Motor neuron (in vitro differentiated cells): ENCODE measurements around the gene PEX14. TPM values are rescaled to one million over a fixed set of nuclear protein-coding genes. Genes with fewer than 3 reads are reported as not detected.
"Not testable (repeated sequence)": the region's sequence is repeated elsewhere in the genome, so short reads cannot be mapped to it uniquely, and the experiment has no call there.

Experiments
- ATAC-seq, 8 experiments: fragments of 200-7000 bp; cut with Tn5 transposase; replicated peaks in 6 of 8; 2 replicates each; pipeline ENCODE4 v1.8.0; 2021; ENCODE audit warnings: mild to moderate bottlenecking in 8 of 8, moderate library complexity in 8 of 8
- H3K27ac ChIP-seq, 2 donors: fragments of 250-450 bp; sonication (Bioruptor Pico); 2 replicates each; pipeline ENCODE4 v1.9.0; 2021; ENCODE audit warnings: antibody characterized with exemption in 2 of 2, mild to moderate bottlenecking in 2 of 2, moderate library complexity in 1 of 2
- H3K4me1 ChIP-seq, 2 donors: fragments of 250-450 bp; sonication (Bioruptor Pico); replicated peaks in 1 of 2; 2 replicates each; pipeline ENCODE4 v1.6.1; 2021; ENCODE audit warnings: antibody characterized with exemption in 2 of 2, mild to moderate bottlenecking in 2 of 2, moderate library complexity in 1 of 2
- H3K4me3 ChIP-seq, 5 donors: fragments of 250-450 bp; sonication (Bioruptor Pico); 2 replicates each; pipeline ENCODE4 v1.9.0; 2021; ENCODE audit warnings: antibody characterized with exemption in 5 of 5, mild to moderate bottlenecking in 5 of 5, moderate library complexity in 4 of 5
- WGBS, 10 experiments: fragments of 450-650 bp; shearing (Covaris generic); methylation state at CpG; one replicate each; pipeline ENCODE4 v1.0.0; 2022; 5-methylcytosine and 5-hydroxymethylcytosine counted together
- in situ Hi-C, 9 experiments: fragments of 400-800 bp; cut with MboI; loops; one replicate each; pipeline ENCODE4 v1.15.0; 2021; ENCODE audit warnings: low sequenced_read_pairs in 9 of 9, low pct_unique_long_range_greater_than_20kb in 2 of 9; ENCODE audit not compliant: unreplicated experiment in 9 of 9
- total RNA-seq, 8 experiments: library from RNA; unstranded; fragments of 300-600 nt; gene quantifications; 2 replicates each; pipeline versions ENCODE4 v1.2.3 to v1.2.4, GENCODE V29; 2022

PEX14 gene
- total RNA-seq, 8 experiments from 2014 or later = 16.9 to 31.1 (median 23.4) TPM

DNA sequence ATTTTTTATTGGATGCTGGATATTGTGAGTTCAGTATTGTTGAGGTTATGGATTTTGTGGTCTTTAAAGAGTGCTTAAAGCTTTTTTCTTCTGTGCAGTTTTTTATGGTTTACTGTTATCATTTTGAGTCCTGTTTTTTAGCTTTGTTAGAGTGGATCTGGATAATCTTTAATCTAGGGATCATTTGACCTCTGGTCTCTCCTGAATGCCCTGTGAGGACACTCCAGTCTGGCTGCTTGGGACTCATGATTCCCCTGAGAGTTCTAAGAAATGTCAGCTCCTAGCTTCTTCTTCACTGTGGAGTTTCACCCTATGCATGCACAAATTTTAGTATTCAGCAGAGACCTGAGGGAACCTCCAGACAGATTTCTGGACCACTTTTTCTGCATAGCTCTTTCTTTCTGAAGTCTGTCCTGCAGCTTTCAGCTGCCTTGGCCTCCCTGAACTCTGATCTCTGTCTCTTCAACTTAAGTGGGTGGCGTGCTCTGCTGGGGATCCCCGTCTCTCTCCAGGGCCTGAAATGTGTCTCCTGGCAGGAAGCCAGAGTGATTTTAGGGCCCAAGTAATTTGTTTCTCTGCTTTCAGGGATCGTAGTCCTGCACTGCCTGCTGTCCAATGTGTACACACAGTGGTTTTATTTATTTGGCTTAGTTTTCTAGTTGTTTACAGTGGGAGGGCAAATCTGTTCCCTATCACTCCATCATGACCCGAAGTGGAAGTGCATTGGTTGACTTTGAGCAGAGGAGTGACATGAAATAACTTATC is 14.7 kb downstream of the PEX14 start:
- peak in 1 of 8 experiments; percentile 17 for ATAC-seq
- peaks cover 8 to 24% of the 10 kb centered on the region in 2 donors for H3K4me1 ChIP-seq
- peak overlapping the region in 1 of 2 donors; percentile 22 for H3K27ac ChIP-seq
- 50 to 100% (median 75%) methylated on average over 1 to 4 of the region's 4 CpGs; no CpG with 5 or more reads in 1 of the 10 experiments for WGBS, 10 experiments
- H3K4me3 ChIP-seq = no peak overlapping the region
- in situ Hi-C loops = no loop called here

DNA sequence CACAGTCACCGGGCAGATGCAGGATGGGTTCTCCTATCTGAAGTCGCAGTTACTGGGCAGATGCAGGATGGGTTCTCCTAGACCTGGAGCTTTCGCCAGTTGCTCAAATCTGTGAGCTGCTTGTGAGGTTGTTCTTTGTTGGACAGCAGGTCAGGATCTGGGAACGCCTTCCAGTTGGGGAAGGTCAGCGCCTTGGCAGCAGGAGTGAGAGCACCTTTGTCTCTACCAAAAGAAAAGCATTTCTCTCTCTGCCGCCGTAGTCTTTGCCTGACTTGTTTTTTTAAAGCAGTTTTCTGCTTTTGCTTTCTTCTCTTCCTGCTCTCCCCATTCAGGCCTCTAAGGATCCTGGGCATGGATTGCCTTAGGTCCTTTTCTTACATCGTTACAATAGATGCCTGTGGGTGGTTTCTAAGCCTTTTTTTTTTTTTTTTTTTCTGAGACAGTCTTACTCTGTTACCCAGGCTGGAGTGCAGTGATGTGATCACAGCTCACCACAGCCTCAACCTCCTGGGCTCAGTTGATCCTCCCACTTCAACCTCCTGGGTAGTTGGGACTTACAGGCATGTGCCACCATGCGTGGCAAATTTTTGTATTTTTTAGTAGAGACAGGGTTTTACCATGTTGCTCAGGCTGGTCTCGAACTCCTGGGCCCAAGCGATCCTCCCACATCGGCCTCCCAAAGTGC is 15.7 kb downstream of the PEX14 start:
- WGBS, 10 experiments = 40 to 100% (median 73%) methylated on average over 1 to 12 of the region's 12 CpGs
- in situ Hi-C loops = no loop called here
- H3K27ac ChIP-seq = peak overlapping the region in 1 of 2 donors; percentile 16

DNA sequence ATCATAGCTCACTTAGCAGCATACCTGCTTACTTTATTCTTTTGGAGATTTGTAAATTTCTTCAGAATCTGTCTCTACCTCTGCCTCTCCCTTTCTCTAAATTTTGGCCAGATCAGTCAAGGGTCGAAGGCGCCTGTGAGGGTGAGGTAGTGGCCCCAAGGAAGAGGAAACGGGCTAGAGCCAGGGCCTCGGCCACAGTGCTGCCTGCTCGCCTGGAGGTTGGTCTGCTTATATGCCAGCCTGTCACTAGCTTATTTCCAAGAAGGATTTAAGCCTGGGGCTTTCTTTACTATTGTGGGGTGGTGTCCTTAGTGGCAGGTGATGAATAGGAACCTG is 19.6 kb downstream of the PEX14 start:
- no peak for ATAC-seq
- no peak overlapping the region for H3K4me3 ChIP-seq
- in situ Hi-C loops = no loop called here

More for the DNA sequence above, 15.7 kb downstream of the PEX14 start:
- Histone ChIP-seq H3K4me1 (peaks cover 11 to 33% of the 10 kb centered on the region in 2 donors), H3K4me3 (no peak overlapping the region)
- ATAC-seq = peak in 3 of 8 experiments; percentile 8 to 33 (median 23)

DNA sequence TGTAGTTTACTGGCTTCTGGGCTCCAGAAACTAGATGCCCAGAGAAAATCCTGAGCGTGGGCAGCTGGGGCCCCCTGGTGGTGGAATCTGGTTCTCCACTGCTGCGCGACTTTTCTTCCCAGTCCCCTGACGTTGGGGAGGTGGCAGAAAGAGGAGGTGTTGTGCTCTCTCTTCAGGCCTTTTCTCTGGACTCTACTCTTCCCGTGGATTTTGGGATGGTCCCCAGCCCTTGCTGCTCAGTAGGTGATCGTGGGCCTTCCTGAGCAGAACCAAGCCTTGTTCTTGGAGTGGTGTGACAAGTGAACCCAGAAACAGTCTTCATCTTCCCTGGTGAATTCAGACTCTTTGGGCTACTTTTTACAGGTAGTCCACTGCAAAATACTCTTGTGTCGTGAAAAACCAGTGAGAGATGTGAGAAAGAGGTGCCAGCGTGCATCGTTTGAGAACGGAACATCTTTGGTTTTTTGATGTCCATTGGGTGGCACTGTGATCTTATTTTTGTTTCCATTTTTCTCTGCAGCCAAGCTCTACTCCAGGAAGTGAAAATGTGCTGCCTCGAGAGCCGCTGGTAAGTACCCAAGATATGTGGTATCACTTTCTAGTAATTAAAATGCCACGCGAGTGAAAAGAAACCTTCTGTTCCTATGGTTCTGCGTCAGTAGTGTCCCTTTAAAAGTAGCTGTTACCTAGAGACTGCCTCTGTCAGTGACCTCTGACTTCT is 20.2 kb downstream of the PEX14 start:
- 0 to 46% (median 30%) methylated on average over 4 to 15 of the region's 15 CpGs for WGBS, 10 experiments
- ATAC-seq = peak; percentile 84 to 96 (median 88)
- peak overlapping the region in 1 of 5 donors; percentile 4 for H3K4me3 ChIP-seq
- peaks cover 4 to 26% of the 10 kb centered on the region in 2 donors for H3K4me1 ChIP-seq
- H3K27ac ChIP-seq = no peak overlapping the region
- in situ Hi-C loops = no loop called here

More for the DNA sequence above, 19.6 kb downstream of the PEX14 start:
- WGBS, 10 experiments = 0 to 100% (median 87%) methylated on average over 1 to 5 of the region's 5 CpGs; no CpG with 5 or more reads in 5 of the 10 experiments
- H3K27ac ChIP-seq = no peak overlapping the region
- peaks cover 9 to 32% of the 10 kb centered on the region in 2 donors for H3K4me1 ChIP-seq

DNA sequence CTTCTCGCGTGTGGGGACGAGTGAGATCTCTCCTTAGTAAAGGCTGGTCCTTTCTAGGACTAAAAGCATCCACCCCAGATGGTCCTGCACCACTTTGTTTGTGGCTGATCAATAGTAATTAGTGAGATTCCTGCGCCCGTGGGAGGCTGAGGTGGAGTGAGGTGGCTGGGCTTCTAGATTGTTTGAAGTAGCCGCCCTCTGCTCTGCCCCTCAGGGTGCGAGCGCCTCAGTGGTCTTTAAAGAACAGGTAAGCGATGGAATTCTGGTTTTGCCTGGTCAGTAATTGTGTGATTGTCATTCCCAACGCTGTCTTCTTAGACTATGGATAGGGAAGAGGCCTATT is 20.7 kb downstream of the PEX14 start:
- Histone ChIP-seq H3K4me1 (peaks cover 3 to 21% of the 10 kb centered on the region in 2 donors), H3K27ac (no peak overlapping the region), H3K4me3 (no peak overlapping the region)
- 43 to 92% (median 85%) methylated on average over 1 to 10 of the region's 10 CpGs; no CpG with 5 or more reads in 3 of the 10 experiments for WGBS, 10 experiments
- peak in 1 of 8 experiments; percentile 2 for ATAC-seq
- in situ Hi-C loops = no loop called here

DNA sequence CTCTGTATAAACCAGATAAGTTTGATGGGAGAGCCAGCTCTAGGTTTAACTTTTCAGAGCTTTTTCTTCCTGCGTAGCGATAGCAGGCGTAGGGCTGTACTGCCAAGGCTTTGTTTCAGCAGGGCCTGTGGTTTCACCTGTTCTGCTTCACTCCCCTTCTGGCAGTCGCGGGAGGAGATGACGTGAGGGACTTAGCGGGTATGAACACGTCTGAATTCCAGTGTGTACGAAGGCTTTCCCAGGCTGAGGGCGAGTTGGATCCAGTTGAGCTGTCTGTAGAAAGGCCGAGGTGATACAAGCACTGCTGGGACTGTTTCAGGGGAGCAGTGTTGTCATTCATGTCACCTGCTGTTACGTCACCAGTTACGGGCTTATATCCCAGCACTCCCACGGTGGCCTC is 21.2 kb downstream of the PEX14 start:
- no peak overlapping the region for H3K27ac ChIP-seq
- WGBS, 10 experiments = 81 to 100% (median 97%) methylated on average over 3 to 11 of the region's 14 CpGs; no CpG with 5 or more reads in 4 of the 10 experiments
- H3K4me3 ChIP-seq = no peak overlapping the region
- in situ Hi-C loops = no loop called here
- ATAC-seq = no peak
- H3K4me1 ChIP-seq = peaks cover 3 to 16% of the 10 kb centered on the region in 2 donors

DNA sequence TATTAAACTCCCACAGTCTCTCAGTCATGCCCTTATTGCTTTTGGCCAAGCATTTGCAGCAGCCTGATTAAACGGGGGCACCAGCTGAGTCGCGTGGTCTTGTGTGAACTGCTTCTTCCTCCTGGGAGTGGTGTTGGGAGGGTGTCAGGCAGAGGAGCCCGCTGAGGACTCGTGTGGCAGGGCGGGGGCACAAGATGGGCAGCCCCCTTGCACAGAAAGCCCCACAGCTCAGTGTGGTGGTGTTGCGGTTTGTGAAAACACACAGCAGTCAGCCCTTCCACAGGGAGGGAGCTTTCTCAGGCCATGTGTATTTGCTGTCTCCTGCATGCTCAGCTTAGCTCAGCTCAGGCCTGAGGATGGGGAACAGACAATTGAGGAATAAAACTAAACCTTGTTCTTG is 22.4 kb downstream of the PEX14 start:
- 80 to 100% (median 95%) methylated on average over 1 to 7 of the region's 7 CpGs; no CpG with 5 or more reads in 1 of the 10 experiments for WGBS, 10 experiments
- in situ Hi-C loops = no loop called here

DNA sequence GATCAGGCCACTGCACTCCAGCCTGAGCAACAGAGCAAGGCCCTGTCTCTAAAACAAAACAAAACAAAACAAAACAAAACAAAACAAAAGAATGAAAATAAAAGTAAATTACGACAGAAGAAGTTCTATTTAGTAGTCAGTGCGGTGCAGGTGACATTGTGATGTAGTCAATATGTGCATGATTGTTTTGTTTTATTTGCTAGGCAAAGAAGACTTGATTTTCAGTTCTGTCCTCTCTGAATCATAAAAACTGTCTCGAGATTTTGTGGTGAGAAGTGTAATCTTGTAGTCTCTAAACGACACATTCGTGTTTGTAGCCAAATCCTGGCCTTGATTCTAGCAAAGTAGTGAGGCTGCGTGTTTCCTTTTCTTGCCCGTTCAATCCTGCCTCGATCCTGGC is 23.5 kb downstream of the PEX14 start:
- in situ Hi-C loops = no loop called here
- no peak overlapping the region for H3K27ac ChIP-seq
- no peak for ATAC-seq
- 82 to 100% (median 89%) methylated on average over 2 to 8 of the region's 8 CpGs for WGBS, 10 experiments
- H3K4me1 ChIP-seq = peaks cover 3 to 15% of the 10 kb centered on the region in 2 donors
- no peak overlapping the region for H3K4me3 ChIP-seq

More for the DNA sequence above, 22.4 kb downstream of the PEX14 start:
- Histone ChIP-seq H3K4me1 (peaks cover 3 to 15% of the 10 kb centered on the region in 2 donors), H3K4me3 (no peak overlapping the region), H3K27ac (no peak overlapping the region)
- no peak for ATAC-seq

DNA sequence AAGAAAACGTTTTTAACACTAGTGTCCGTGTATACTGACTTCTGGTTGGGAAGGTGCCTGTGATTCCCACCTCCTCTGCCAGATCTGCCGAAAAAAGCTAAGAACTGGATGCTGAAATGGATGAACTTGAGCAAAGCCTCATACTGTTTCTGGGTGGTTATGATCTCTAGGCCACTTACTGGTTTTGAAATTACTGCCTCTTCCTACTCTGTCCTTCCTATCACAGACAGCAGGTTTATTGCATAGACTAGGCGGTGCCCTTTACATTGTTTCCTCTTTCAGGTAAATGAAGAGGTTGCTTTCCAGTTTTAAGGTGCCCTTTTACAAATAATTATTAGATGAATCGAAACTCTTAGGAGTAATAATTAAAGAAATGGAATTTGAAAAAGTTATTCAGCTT is 27.5 kb downstream of the PEX14 start:
- H3K27ac ChIP-seq = no peak overlapping the region
- in situ Hi-C loops = loop anchor here in 8 of 9 experiments (25.0 kb wide), 3 partner anchors 360 to 460 kb away; no protein-coding TSS in a partner anchor
- WGBS, 10 experiments = 74 to 100% (median 95%) methylated on average over 1 to 5 of the region's 5 CpGs
- H3K4me3 ChIP-seq = no peak overlapping the region
- H3K4me1 ChIP-seq = peaks cover 10 to 11% of the 10 kb centered on the region in 2 donors
- no peak for ATAC-seq

DNA sequence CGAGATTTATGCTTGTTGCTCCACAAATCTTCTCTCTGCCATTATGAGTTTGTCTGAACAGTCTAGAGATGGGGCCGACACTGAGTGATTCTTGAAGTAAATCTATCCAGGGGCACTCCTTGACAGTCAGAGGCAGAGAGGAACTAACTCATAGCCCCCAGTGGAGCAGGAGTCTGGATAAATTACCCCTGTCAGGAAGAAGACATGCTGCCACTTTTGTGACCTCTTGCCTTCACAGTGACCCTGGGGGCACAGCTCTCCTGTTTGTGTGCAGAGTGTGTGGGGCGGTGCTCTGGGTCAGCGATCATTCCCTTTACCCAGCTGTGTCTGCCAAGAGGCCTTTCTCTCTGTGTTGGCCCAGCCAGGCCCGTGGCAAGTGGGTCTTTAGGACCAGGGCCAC is 29.5 kb downstream of the PEX14 start:
- in situ Hi-C loops = loop anchor here in 8 of 9 experiments (25.0 kb wide), 3 partner anchors 358 to 458 kb away; no protein-coding TSS in a partner anchor
- peak in 5 of 8 experiments; percentile 39 to 79 (median 54) for ATAC-seq
- 0 to 83% (median 7%) methylated on average over 1 to 5 of the region's 5 CpGs; no CpG with 5 or more reads in 1 of the 10 experiments for WGBS, 10 experiments
- Histone ChIP-seq H3K27ac (peak overlapping the region in 1 of 2 donors; percentile 22), H3K4me3 (no peak overlapping the region), H3K4me1 (peaks cover 15 to 18% of the 10 kb centered on the region in 2 donors)

DNA sequence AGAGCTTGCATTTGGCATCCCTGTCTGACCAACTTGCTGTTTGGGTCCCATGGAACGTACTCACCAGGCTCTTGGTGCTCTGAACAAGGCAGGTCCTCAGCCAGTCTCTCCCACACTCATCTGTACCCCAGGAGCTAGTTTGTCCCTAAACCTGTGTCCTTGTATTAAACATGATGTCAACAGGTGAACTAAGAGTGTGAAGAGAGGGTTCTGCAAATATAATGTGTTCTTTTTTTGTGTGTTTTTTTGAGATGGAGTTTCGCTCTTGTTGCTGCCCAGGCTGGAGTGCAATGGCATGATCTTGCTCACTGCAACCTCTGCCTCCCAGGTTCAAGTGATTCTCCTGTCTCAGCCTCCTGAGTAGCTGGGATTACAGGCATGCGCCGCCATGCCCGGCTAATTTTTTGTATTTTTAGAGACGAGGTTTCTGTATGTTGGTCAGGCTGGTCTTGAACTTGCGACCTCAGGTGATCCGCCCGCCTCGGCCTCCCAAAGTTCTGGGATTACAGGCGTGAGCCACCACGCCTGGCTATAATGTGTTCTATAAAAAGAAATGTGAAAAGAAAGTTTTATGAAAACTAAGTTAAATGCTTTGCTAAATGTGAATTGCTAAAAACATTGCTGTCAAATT is 31.4 kb downstream of the PEX14 start:
- not testable (repeated sequence) for H3K4me3 ChIP-seq, H3K27ac ChIP-seq, ATAC-seq
- peaks cover 22 to 24% of the 10 kb centered on the region in 2 donors for H3K4me1 ChIP-seq
- WGBS, 10 experiments = 79 to 100% (median 92%) methylated on average over 2 to 12 of the region's 12 CpGs
- in situ Hi-C loops = loop anchor here in 8 of 9 experiments (25.0 kb wide), 3 partner anchors 356 to 456 kb away; no protein-coding TSS in a partner anchor

DNA sequence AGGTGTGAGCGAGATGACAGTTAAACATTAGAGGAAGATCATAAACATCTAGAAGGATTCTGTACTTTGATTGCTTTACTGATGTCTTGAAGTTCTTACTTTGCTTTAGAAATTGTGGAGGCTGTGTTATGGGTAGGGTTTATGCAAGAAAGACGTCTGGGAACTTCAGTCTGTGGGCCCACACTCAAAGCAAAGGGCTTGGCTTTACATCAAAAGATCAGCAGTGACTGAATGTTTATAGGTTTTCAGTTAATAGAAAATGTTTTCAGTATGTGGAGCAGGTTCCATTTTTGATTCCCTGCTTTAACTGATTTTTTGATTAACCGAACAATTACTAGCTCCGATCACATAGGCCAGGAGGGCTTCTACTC is 31.9 kb downstream of the PEX14 start:
- in situ Hi-C loops = loop anchor here in 8 of 9 experiments (25.0 kb wide), 3 partner anchors 356 to 456 kb away; no protein-coding TSS in a partner anchor
- H3K4me3 ChIP-seq = no peak overlapping the region
- peaks cover 24% of the 10 kb centered on the region in 2 donors for H3K4me1 ChIP-seq
- no peak overlapping the region for H3K27ac ChIP-seq
- WGBS, 10 experiments = 50 to 100% (median 84%) methylated on average over 1 to 4 of the region's 4 CpGs
- no peak for ATAC-seq
